Liver (tissue), 9 donors: ENCODE measurements around the gene XPNPEP1. TPM values are rescaled to one million over a fixed set of nuclear protein-coding genes. Genes with fewer than 3 reads are reported as not detected.

Experiments
- DNase-seq: peaks from one replicate; pipeline ENCODE4 v3.0.0-alpha.2; 2017; ENCODE audit warnings: low spot score
- H3K27ac ChIP-seq, 2 donors: one replicate each; pipeline ENCODE4 v1.7.0; 2013; ENCODE audit warnings: inconsistent platforms in 2 of 2, low read length in 2 of 2, control low read depth in 1 of 2, low read depth in 1 of 2, mild to moderate bottlenecking in 1 of 2
- H3K27me3 ChIP-seq, 4 donors: one replicate each; pipeline versions ENCODE4 v1.6.1 to v1.7.0; 2013; ENCODE audit warnings: low read length in 3 of 4, inconsistent platforms in 1 of 4, mild to moderate bottlenecking in 1 of 4, moderate library complexity in 1 of 4; ENCODE audit not compliant: control insufficient read depth in 4 of 4, insufficient read depth in 4 of 4
- H3K36me3 ChIP-seq, 4 donors: one replicate each; pipeline versions ENCODE4 v1.6.1 to v1.7.0; 2013; ENCODE audit warnings: low read length in 3 of 4, mild to moderate bottlenecking in 3 of 4, low read depth in 1 of 4, moderate library complexity in 1 of 4; ENCODE audit not compliant: control insufficient read depth in 4 of 4, insufficient read depth in 3 of 4
- H3K4me1 ChIP-seq, 4 donors: one replicate each; pipeline versions ENCODE4 v1.6.1 to v1.7.0; 2013; ENCODE audit warnings: low read length in 3 of 4, mild to moderate bottlenecking in 3 of 4, moderate library complexity in 1 of 4; ENCODE audit not compliant: control insufficient read depth in 4 of 4, insufficient read depth in 4 of 4
- H3K4me3 ChIP-seq, 3 donors: one replicate each; pipeline versions ENCODE4 v1.6.1 to v1.7.0; 2013; ENCODE audit warnings: low read length in 3 of 3, control low read depth in 1 of 3, low read depth in 1 of 3, mild to moderate bottlenecking in 1 of 3
- H3K9ac ChIP-seq, 2 donors: one replicate each; pipeline ENCODE4 v1.7.0; 2013; ENCODE audit warnings: low read length in 2 of 2, mild to moderate bottlenecking in 2 of 2, moderate library complexity in 2 of 2, control low read depth in 1 of 2, low read depth in 1 of 2
- H3K9me3 ChIP-seq, 4 donors: one replicate each; pipeline versions ENCODE4 v1.6.1 to v1.7.0; 2013; ENCODE audit warnings: low read length in 3 of 4; ENCODE audit not compliant: control insufficient read depth in 4 of 4
- CTCF ChIP-seq: fragments of 150-350 bp; IDR thresholded peaks from 2 replicates; pipeline ENCODE4 v1.5.1; 2017; ENCODE audit warnings: improper control_type of control experiment, low read depth, low read length; ENCODE audit not compliant: missing input control
- EGR1 ChIP-seq, 2 donors: IDR thresholded peaks; 2 replicates each; pipeline ENCODE4 v1.6.1; 2016 to 2018; ENCODE audit warnings: antibody characterized with exemption in 2 of 2, low read depth in 2 of 2
- FOXA2 ChIP-seq: IDR thresholded peaks from 2 replicates; pipeline ENCODE4 v1.6.1; 2016; ENCODE audit warnings: antibody characterized with exemption
- GABPA ChIP-seq, 2 donors: IDR thresholded peaks in 1 of 2; conservative IDR thresholded peaks in 1 of 2; 2 replicates each; pipeline ENCODE4 v1.6.1; 2016; ENCODE audit warnings: antibody characterized with exemption in 2 of 2, mild to moderate bottlenecking in 1 of 2, moderate library complexity in 1 of 2
- HNF4A ChIP-seq, 2 donors: conservative IDR thresholded peaks; 2 replicates each; pipeline ENCODE4 v1.6.1; 2016; ENCODE audit warnings: antibody characterized with exemption in 2 of 2, mild to moderate bottlenecking in 2 of 2
- HNF4G ChIP-seq: IDR thresholded peaks from 2 replicates; pipeline ENCODE4 v1.6.1; 2016; ENCODE audit warnings: antibody characterized with exemption
- JUND ChIP-seq, 2 donors: IDR thresholded peaks; 2 replicates each; pipeline ENCODE4 v1.6.1; 2016; ENCODE audit warnings: antibody characterized with exemption in 2 of 2
- NR2F2 ChIP-seq: IDR thresholded peaks from 2 replicates; pipeline ENCODE4 v1.6.1; 2016; ENCODE audit warnings: antibody characterized with exemption
- RAD21 ChIP-seq, 2 donors: IDR thresholded peaks; 2 replicates each; pipeline ENCODE4 v1.6.1; 2016; ENCODE audit warnings: antibody characterized with exemption in 2 of 2, mild to moderate bottlenecking in 2 of 2
- RXRA ChIP-seq, 2 donors: IDR thresholded peaks; 2 replicates each; pipeline ENCODE4 v1.6.1; 2017 to 2018; ENCODE audit warnings: antibody characterized with exemption in 2 of 2, mild to moderate bottlenecking in 1 of 2
- SP1 ChIP-seq: IDR thresholded peaks from 2 replicates; pipeline ENCODE4 v1.6.1; 2018; ENCODE audit warnings: antibody characterized with exemption, mild to moderate bottlenecking
- TAF1 ChIP-seq: conservative IDR thresholded peaks from 2 replicates; pipeline ENCODE4 v1.6.1; 2016; ENCODE audit warnings: antibody characterized with exemption, mild to moderate bottlenecking
- YY1 ChIP-seq: IDR thresholded peaks from 2 replicates; pipeline ENCODE4 v1.6.1; 2016; ENCODE audit warnings: antibody characterized with exemption, mild to moderate bottlenecking
- ZBTB33 ChIP-seq: IDR thresholded peaks from 2 replicates; pipeline ENCODE4 v1.6.1; 2016; ENCODE audit warnings: antibody characterized with exemption
- WGBS: extraction: QIAGEN DNeasy Blood & Tissue Kit; methylation state at CpG from one replicate; pipeline ENCODE4 v1.1.7; 2013; 5-methylcytosine and 5-hydroxymethylcytosine counted together
- polyA plus RNA-seq, 2 donors: library from polyadenylated mRNA; stranded (reverse) in 1 of 2; unstranded in 1 of 2; fragments of 200-250 nt in 1 of 2; fragments of >200 nt in 1 of 2; fragmentation: Nextera tagmentation in 1 of 2; extraction: Ambion mirVana in 1 of 2; gene quantifications; one replicate each; pipeline versions ENCODE4 v1.2.1 to v1.2.3, GENCODE V29; 2013 to 2015
- total RNA-seq, 2 donors: library from RNA; depleted of rRNA; stranded (reverse); fragments of >200 nt; gene quantifications; one replicate each; pipeline ENCODE4 v1.2.3, GENCODE V29; 2014
- TF ChIP-seq, protein P1 (sequence below): IDR thresholded peaks from 2 replicates; pipeline ENCODE4 v1.6.1; 2016; ENCODE audit warnings: antibody characterized with exemption
- TF ChIP-seq, protein P2 (sequence below): IDR thresholded peaks from 2 replicates; pipeline ENCODE4 v1.6.1; 2016; ENCODE audit warnings: antibody characterized with exemption
- donor health status: healthy.
- donor health status: healthy.
- donor health status: healthy.
- donor health status: healthy.
- donor health status: healthy.

XPNPEP1 gene
- total and polyA plus RNA-seq, 4 donors: 9.1 to 38.1 (median 27.3) TPM

DNA sequence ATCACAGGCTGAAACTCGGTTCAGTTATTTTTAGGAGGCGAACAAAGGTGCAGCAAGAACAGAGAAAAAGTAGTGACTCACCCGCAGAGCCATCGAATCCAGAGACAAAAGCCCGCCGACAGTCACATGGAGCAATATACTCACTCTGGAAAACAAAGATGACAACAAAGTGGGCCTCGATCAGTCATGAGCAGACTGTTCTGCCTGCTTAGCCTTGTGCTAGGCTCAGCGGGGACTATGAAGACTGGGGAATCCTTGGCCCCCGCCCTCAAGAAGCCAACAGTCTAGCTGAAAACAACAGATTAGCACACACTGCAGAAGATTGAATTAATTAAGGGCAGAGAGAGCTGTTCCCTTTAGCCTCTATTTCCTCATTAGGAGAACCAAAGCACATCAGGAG is 30.4 kb downstream of the XPNPEP1 start:
- peaks cover 0 to 2% (median 0%) of the 10 kb centered on the region in 4 donors for H3K4me1 ChIP-seq
- H3K27me3 ChIP-seq: no peaks in the 10 kb centered on the region
- no peaks in the 10 kb centered on the region for H3K9me3 ChIP-seq
- 89% methylated on average over 9 of the region's 9 CpGs for WGBS
- no peak for DNase-seq
- H3K9ac ChIP-seq: no peak overlapping the region
- no peak for TF ChIP-seq NR2F2
- TF ChIP-seq HNF4G: no peak
- no peak for TF ChIP-seq CTCF
- TF ChIP-seq YY1: no peak
- no peak for TF ChIP-seq TAF1
- TF ChIP-seq, protein P1, sequence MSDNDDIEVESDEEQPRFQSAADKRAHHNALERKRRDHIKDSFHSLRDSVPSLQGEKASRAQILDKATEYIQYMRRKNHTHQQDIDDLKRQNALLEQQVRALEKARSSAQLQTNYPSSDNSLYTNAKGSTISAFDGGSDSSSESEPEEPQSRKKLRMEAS: no peak
- no peak for TF ChIP-seq JUND (IDR thresholded peaks at IDR 0.05)
- TF ChIP-seq RXRA (IDR thresholded peaks at IDR 0.05): no peak
- no peak for TF ChIP-seq GABPA (IDR thresholded peaks at IDR 0.05 in 1 of 2, conservative IDR thresholded peaks at IDR 0.05 in 1 of 2)
- TF ChIP-seq SP1: no peak
- no peak for TF ChIP-seq EGR1 (IDR thresholded peaks at IDR 0.05; ENCODE audit: low read depth in 2 of 2)
- no peak for TF ChIP-seq ZBTB33
- TF ChIP-seq, protein P2, sequence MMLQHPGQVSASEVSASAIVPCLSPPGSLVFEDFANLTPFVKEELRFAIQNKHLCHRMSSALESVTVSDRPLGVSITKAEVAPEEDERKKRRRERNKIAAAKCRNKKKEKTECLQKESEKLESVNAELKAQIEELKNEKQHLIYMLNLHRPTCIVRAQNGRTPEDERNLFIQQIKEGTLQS: no peak
- no peak for TF ChIP-seq FOXA2
- no peak for TF ChIP-seq RAD21 (IDR thresholded peaks at IDR 0.05)
- no peak for TF ChIP-seq HNF4A (conservative IDR thresholded peaks at IDR 0.05)
- no peak overlapping the region for H3K4me3 ChIP-seq
- H3K36me3 ChIP-seq: peaks cover 3 to 26% (median 6%) of the 10 kb centered on the region in 4 donors
- no peak overlapping the region for H3K27ac ChIP-seq

GRCh38 chr10:109892117-109892516 is 31.2 kb downstream of the XPNPEP1 start:
- no peak for TF ChIP-seq ZBTB33
- no peak for TF ChIP-seq RXRA (IDR thresholded peaks at IDR 0.05)
- TF ChIP-seq TAF1: no peak
- TF ChIP-seq HNF4G: no peak
- TF ChIP-seq, protein P1: no peak
- TF ChIP-seq NR2F2: no peak
- no peak for TF ChIP-seq SP1
- no peak for TF ChIP-seq GABPA (IDR thresholded peaks at IDR 0.05 in 1 of 2, conservative IDR thresholded peaks at IDR 0.05 in 1 of 2)
- Histone ChIP-seq H3K9me3 (no peaks in the 10 kb centered on the region), H3K36me3 (peaks cover 4 to 32% (median 8%) of the 10 kb centered on the region in 4 donors), H3K9ac (no peak overlapping the region), H3K27ac (no peak overlapping the region), H3K4me3 (no peak overlapping the region), H3K27me3 (no peaks in the 10 kb centered on the region), H3K4me1 (peaks cover 0 to 2% (median 0%) of the 10 kb centered on the region in 4 donors)
- WGBS: 84% methylated on average over 4 of the region's 4 CpGs
- no peak for DNase-seq
